Activated T-cell treated with anti-CD3 and anti-CD28 coated beads, Interleukin-2, amount 50 U/mL, for 4 hours (primary cell): ENCODE results near the gene MIEN1. TPM values are rescaled to one million over a fixed set of nuclear protein-coding genes. Genes with fewer than 3 reads are reported as not detected.

ENCODE experiments used
- ATAC-seq, 2 donors: fragments of 200-7000 bp; cut with Tn5 transposase; one replicate each; pipeline ENCODE4 v1.10.0; 2021
- DNase-seq: peaks from one replicate; pipeline ENCODE4 v3.0.0-alpha.2; 2020
- H3K27me3 Mint-ChIP-seq: one replicate; pipeline ENCODE4 v1.8.0; 2021; ENCODE audit warnings: low read depth, mixed read lengths
- H3K36me3 Mint-ChIP-seq: one replicate; pipeline ENCODE4 v1.8.0; 2022; ENCODE audit warnings: mixed read lengths; ENCODE audit not compliant: insufficient read depth
- H3K4me1 Mint-ChIP-seq: one replicate; pipeline ENCODE4 v1.8.0; 2021; ENCODE audit warnings: low read depth, mixed read lengths
- H3K4me3 Mint-ChIP-seq: one replicate; pipeline ENCODE4 v1.8.0; 2021; ENCODE audit warnings: mild to moderate bottlenecking, moderate library complexity, mixed read lengths
- H3K9me3 Mint-ChIP-seq: one replicate; pipeline ENCODE4 v1.8.0; 2021; ENCODE audit warnings: mixed read lengths
- total RNA-seq, 3 donors: library from RNA; stranded (reverse); gene quantifications; one replicate each; pipeline ENCODE4 v1.2.1, GENCODE V29; 2021

Gene MIEN1
- total RNA-seq, 3 donors from 2014 or later, result 43.2 to 48.6 (median 45.7) TPM

- H3K4me1 Mint-ChIP-seq, result peaks cover 77% of the 10 kb centered on the region
- H3K36me3 Mint-ChIP-seq, result peaks cover 46% of the 10 kb centered on the region
- H3K9me3 Mint-ChIP-seq, result no peaks in the 10 kb centered on the region
- H3K27me3 Mint-ChIP-seq, result no peaks in the 10 kb centered on the region
- no peak for DNase-seq
- H3K4me3 Mint-ChIP-seq, result no peak overlapping the region
- ATAC-seq, result peak in 1 of 2 donors; percentile 17
These were observed 31.6 kb upstream of the MIEN1 start for GRCh38 chr17:39761861-39762496.

- no peak for ATAC-seq
- no peaks in the 10 kb centered on the region for H3K27me3 Mint-ChIP-seq
These were observed 28.9 kb upstream of the MIEN1 start for GRCh38 chr17:39759204-39759603.

GRCh38 chr17:39757931-39758873 is 27.9 kb upstream of the MIEN1 start:
- Mint-ChIP-seq H3K27me3 (no peaks in the 10 kb centered on the region), H3K36me3 (peaks cover 19% of the 10 kb centered on the region), H3K9me3 (no peaks in the 10 kb centered on the region), H3K4me3 (peak overlapping the region; percentile 32), H3K4me1 (peaks cover 75% of the 10 kb centered on the region)
- ATAC-seq, result peak; percentile 23 to 27
- peak; percentile 50 for DNase-seq

More at GRCh38 chr17:39759204-39759603, 28.9 kb upstream of the MIEN1 start:
- no peak for DNase-seq
- H3K4me1 Mint-ChIP-seq, result peaks cover 74% of the 10 kb centered on the region
- no peaks in the 10 kb centered on the region for H3K9me3 Mint-ChIP-seq
- H3K4me3 Mint-ChIP-seq, result no peak overlapping the region
- peaks cover 22% of the 10 kb centered on the region for H3K36me3 Mint-ChIP-seq

- no peak for DNase-seq
- no peak for ATAC-seq
- Mint-ChIP-seq H3K36me3 (peaks cover 11% of the 10 kb centered on the region), H3K9me3 (no peaks in the 10 kb centered on the region), H3K27me3 (no peaks in the 10 kb centered on the region), H3K4me1 (peaks cover 73% of the 10 kb centered on the region), H3K4me3 (no peak overlapping the region)
These were observed 26.9 kb upstream of the MIEN1 start for GRCh38 chr17:39757176-39757662.

- Mint-ChIP-seq H3K4me3 (peak overlapping the region; percentile 45), H3K9me3 (no peaks in the 10 kb centered on the region), H3K27me3 (no peaks in the 10 kb centered on the region), H3K36me3 (peaks cover 10% of the 10 kb centered on the region), H3K4me1 (peaks cover 75% of the 10 kb centered on the region)
- DNase-seq, result no peak
- ATAC-seq, result no peak
These were observed 26.2 kb upstream of the MIEN1 start for GRCh38 chr17:39756380-39757079.

GRCh38 chr17:39755554-39756379 is 25.4 kb upstream of the MIEN1 start:
- peak; percentile 48 for DNase-seq
- H3K4me3 Mint-ChIP-seq, result peak overlapping the region; percentile 45
- H3K4me1 Mint-ChIP-seq, result peaks cover 70% of the 10 kb centered on the region
- H3K27me3 Mint-ChIP-seq, result no peaks in the 10 kb centered on the region
- peak in 1 of 2 donors; percentile 0 for ATAC-seq
- no peaks in the 10 kb centered on the region for H3K9me3 Mint-ChIP-seq
- peaks cover 5% of the 10 kb centered on the region for H3K36me3 Mint-ChIP-seq

- DNase-seq (no peak), ATAC-seq (no peak)
- H3K27me3 Mint-ChIP-seq, result no peaks in the 10 kb centered on the region
- H3K36me3 Mint-ChIP-seq, result peaks cover 5% of the 10 kb centered on the region
- peak overlapping the region; percentile 45 for H3K4me3 Mint-ChIP-seq
- H3K4me1 Mint-ChIP-seq, result peaks cover 67% of the 10 kb centered on the region
- H3K9me3 Mint-ChIP-seq, result no peaks in the 10 kb centered on the region
These were observed 24.7 kb upstream of the MIEN1 start for GRCh38 chr17:39754958-39755553.

- H3K27me3 Mint-ChIP-seq, result no peaks in the 10 kb centered on the region
- peak; percentile 92 for DNase-seq
- no peaks in the 10 kb centered on the region for H3K9me3 Mint-ChIP-seq
- H3K4me1 Mint-ChIP-seq, result peaks cover 61% of the 10 kb centered on the region
- H3K36me3 Mint-ChIP-seq, result peaks cover 5% of the 10 kb centered on the region
- H3K4me3 Mint-ChIP-seq, result peak overlapping the region; percentile 79
- ATAC-seq, result peak; percentile 74 to 78
These were observed 24.0 kb upstream of the MIEN1 start for GRCh38 chr17:39754161-39754957.

- Mint-ChIP-seq H3K9me3 (no peaks in the 10 kb centered on the region), H3K36me3 (peaks cover 2% of the 10 kb centered on the region), H3K27me3 (no peaks in the 10 kb centered on the region), H3K4me1 (peaks cover 54% of the 10 kb centered on the region), H3K4me3 (peak overlapping the region; percentile 79)
- DNase-seq (peak; percentile 72), ATAC-seq (peak; percentile 17 to 19)
These were observed 23.3 kb upstream of the MIEN1 start for GRCh38 chr17:39753514-39754160.

- Mint-ChIP-seq H3K4me1 (peaks cover 41% of the 10 kb centered on the region), H3K36me3 (no peaks in the 10 kb centered on the region), H3K9me3 (no peaks in the 10 kb centered on the region), H3K27me3 (no peaks in the 10 kb centered on the region), H3K4me3 (peak overlapping the region; percentile 79)
- DNase-seq, result no peak
- no peak for ATAC-seq
These were observed 22.0 kb upstream of the MIEN1 start for GRCh38 chr17:39752241-39752881.

GRCh38 chr17:39751637-39752036 is 21.3 kb upstream of the MIEN1 start:
- Mint-ChIP-seq H3K9me3 (no peaks in the 10 kb centered on the region), H3K4me3 (no peak overlapping the region), H3K36me3 (no peaks in the 10 kb centered on the region), H3K27me3 (no peaks in the 10 kb centered on the region), H3K4me1 (peaks cover 34% of the 10 kb centered on the region)
- DNase-seq, result no peak
- ATAC-seq, result no peak

- DNase-seq, result no peak
- no peaks in the 10 kb centered on the region for H3K27me3 Mint-ChIP-seq
- H3K36me3 Mint-ChIP-seq, result no peaks in the 10 kb centered on the region
- H3K4me3 Mint-ChIP-seq, result no peak overlapping the region
- no peaks in the 10 kb centered on the region for H3K9me3 Mint-ChIP-seq
- no peak for ATAC-seq
- peaks cover 29% of the 10 kb centered on the region for H3K4me1 Mint-ChIP-seq
These were observed 20.7 kb upstream of the MIEN1 start for GRCh38 chr17:39751016-39751543.
